Prostate gland (tissue), 2 donors: ENCODE measurements around the gene SH3BP4. TPM values are rescaled to one million over a fixed set of nuclear protein-coding genes. Genes with fewer than 3 reads are reported as not detected.

ENCODE experiments used
- DNase-seq: peaks from one replicate; pipeline ENCODE4 v3.0.0-alpha.2; 2019; ENCODE audit warnings: low spot score
- H3K27ac ChIP-seq, 2 donors: fragments of 200-600 bp; sonication (generic); 2 replicates each; pipeline ENCODE4 v1.5.1; 2017 to 2019
- H3K27me3 ChIP-seq: fragments of 200-600 bp; sonication (generic); replicated peaks from 2 replicates; pipeline ENCODE4 v1.5.1; 2019; ENCODE audit not compliant: insufficient read depth
- H3K36me3 ChIP-seq, 2 donors: fragments of 200-600 bp; sonication (generic); 1 replicate in 1 of 2; 2 replicates in 1 of 2; pipeline versions ENCODE4 v1.5.1 to v1.8.1; 2017 to 2019
- H3K4me1 ChIP-seq: fragments of 200-600 bp; sonication (generic); replicated peaks from 2 replicates; pipeline ENCODE4 v1.5.1; 2019
- H3K4me3 ChIP-seq, 2 donors: fragments of 200-600 bp; sonication (generic); 2 replicates each; pipeline ENCODE4 v1.5.1; 2017 to 2019
- H3K9me3 ChIP-seq: fragments of 200-600 bp; sonication (generic); 2 replicates; pipeline ENCODE4 v1.5.1; 2017
- POLR2A ChIP-seq: fragments of 450-650 bp; IDR thresholded peaks from one replicate; pipeline ENCODE4 v1.6.1; 2016; ENCODE audit warnings: antibody characterized with exemption, mild to moderate bottlenecking
- POLR2AphosphoS5 ChIP-seq: sonication (generic); formaldehyde crosslinking; IDR thresholded peaks from one replicate; pipeline ENCODE4 v1.6.1; 2017; ENCODE audit warnings: antibody characterized with exemption
- WGBS: methylation state at CpG from one replicate; pipeline ENCODE4 v1.1.5; 2018; 5-methylcytosine and 5-hydroxymethylcytosine counted together
- intact Hi-C: fragments of 100-400 bp; cut with DNase I; formaldehyde crosslinking; loops from one replicate; pipeline ENCODE4 v1.14.2; 2022
- total RNA-seq, 2 donors: library from RNA; depleted of rRNA; stranded (reverse); fragments of >200 nt; gene quantifications; one replicate each; pipeline ENCODE4 v1.1.0, GENCODE V29; 2016
- TF ChIP-seq, protein P1 (sequence below), 4 experiments: fragments of 200-600 bp in 2 of 4; fragments of 450-650 bp in 2 of 4; sonication (generic) in 2 of 4; IDR thresholded peaks; 1 replicate in 3 of 4; 2 replicates in 1 of 4; pipeline ENCODE4 v1.5.1; 2016 to 2019; ENCODE audit warnings: antibody characterized with exemption in 4 of 4, mild to moderate bottlenecking in 2 of 4, moderate library complexity in 2 of 4

The SH3BP4 gene, protein sequence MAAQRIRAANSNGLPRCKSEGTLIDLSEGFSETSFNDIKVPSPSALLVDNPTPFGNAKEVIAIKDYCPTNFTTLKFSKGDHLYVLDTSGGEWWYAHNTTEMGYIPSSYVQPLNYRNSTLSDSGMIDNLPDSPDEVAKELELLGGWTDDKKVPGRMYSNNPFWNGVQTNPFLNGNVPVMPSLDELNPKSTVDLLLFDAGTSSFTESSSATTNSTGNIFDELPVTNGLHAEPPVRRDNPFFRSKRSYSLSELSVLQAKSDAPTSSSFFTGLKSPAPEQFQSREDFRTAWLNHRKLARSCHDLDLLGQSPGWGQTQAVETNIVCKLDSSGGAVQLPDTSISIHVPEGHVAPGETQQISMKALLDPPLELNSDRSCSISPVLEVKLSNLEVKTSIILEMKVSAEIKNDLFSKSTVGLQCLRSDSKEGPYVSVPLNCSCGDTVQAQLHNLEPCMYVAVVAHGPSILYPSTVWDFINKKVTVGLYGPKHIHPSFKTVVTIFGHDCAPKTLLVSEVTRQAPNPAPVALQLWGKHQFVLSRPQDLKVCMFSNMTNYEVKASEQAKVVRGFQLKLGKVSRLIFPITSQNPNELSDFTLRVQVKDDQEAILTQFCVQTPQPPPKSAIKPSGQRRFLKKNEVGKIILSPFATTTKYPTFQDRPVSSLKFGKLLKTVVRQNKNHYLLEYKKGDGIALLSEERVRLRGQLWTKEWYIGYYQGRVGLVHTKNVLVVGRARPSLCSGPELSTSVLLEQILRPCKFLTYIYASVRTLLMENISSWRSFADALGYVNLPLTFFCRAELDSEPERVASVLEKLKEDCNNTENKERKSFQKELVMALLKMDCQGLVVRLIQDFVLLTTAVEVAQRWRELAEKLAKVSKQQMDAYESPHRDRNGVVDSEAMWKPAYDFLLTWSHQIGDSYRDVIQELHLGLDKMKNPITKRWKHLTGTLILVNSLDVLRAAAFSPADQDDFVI
- 100 to 1,000 TPM in 1 of 2 donors, 10 to 100 TPM in 1; 86.7 to 134 TPM for total RNA-seq

DNA sequence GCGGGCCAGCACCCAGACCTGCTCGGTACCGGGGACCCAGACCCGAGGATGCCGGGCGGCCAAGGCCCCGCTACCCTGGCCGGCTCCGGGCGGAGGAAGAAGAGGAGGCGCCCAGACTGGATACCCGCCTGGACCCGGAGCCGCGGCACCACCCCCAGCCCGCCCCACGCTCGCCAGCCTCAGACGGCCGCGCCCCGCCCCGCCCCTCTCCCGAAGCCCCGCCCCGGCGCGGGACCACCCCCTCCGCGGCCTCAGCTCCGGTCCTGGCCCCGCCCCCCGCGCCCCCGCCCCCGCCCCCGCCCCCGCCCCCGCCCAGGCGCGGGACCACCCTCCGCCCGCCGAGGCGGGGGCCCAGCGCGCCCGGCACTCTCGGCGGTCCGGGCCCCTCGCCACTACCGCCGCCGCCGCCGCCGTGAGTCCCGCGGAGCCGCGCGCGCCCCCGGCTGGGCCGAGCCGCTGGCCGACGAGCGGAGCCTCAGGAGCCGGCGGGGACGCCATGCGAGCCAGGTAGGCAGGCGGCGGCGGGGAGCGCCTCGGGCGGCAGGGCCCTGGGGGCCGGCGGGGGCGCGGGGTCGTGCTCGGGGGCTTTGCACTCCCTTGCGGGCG lies at the start of gene SH3BP4:
TSS of gene SH3BP4 (plus strand) at position 354 of the 606 bp plus-strand sequence. CDS start 82,986 bp downstream, outside the sequence.
- TF ChIP-seq POLR2A: peak; percentile 50
- TF ChIP-seq, protein P1, sequence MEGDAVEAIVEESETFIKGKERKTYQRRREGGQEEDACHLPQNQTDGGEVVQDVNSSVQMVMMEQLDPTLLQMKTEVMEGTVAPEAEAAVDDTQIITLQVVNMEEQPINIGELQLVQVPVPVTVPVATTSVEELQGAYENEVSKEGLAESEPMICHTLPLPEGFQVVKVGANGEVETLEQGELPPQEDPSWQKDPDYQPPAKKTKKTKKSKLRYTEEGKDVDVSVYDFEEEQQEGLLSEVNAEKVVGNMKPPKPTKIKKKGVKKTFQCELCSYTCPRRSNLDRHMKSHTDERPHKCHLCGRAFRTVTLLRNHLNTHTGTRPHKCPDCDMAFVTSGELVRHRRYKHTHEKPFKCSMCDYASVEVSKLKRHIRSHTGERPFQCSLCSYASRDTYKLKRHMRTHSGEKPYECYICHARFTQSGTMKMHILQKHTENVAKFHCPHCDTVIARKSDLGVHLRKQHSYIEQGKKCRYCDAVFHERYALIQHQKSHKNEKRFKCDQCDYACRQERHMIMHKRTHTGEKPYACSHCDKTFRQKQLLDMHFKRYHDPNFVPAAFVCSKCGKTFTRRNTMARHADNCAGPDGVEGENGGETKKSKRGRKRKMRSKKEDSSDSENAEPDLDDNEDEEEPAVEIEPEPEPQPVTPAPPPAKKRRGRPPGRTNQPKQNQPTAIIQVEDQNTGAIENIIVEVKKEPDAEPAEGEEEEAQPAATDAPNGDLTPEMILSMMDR (IDR thresholded peaks at IDR 0.05): no peak
- no peak for TF ChIP-seq POLR2AphosphoS5
- no peaks in the 10 kb centered on the region for H3K4me1 ChIP-seq
- intact Hi-C loops: no loop called here
- no peaks in the 10 kb centered on the region for H3K36me3 ChIP-seq
- H3K27ac ChIP-seq: peak within 1 kb of the TSS; percentile 89 to 95
- H3K27me3 ChIP-seq: no peaks in the 10 kb centered on the region
- H3K4me3 ChIP-seq: peak within 1 kb of the TSS; percentile 62 to 92
- DNase-seq: peak; percentile 92
- H3K9me3 ChIP-seq: no peaks in the 10 kb centered on the region
- 0% methylated on average over 35 of the region's 88 CpGs for WGBS

DNA sequence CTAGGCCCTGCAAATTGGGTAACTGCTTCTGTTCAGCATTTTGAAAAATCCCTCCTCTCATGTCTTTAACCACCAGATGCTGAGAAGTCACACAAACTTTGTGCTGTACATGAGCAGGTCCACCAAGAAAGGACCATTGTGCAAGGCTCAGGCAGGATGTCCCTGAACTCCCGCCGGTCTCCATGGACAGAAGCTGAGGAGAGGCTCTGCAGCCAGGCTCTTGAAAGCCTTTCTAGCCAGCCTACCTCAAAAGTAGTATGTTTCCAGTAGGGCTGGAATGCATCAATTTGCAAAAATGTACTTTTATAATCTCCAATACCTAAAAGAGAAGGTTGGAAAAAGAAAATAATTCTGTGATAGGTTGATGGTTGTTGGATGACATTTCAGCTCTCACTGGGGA lies 47.0 kb upstream of the SH3BP4 start:
- TF ChIP-seq POLR2AphosphoS5 (no peak), POLR2A (no peak)
- TF ChIP-seq, protein P1 (IDR thresholded peaks at IDR 0.05): no peak
- Histone ChIP-seq H3K27me3 (no peaks in the 10 kb centered on the region), H3K9me3 (no peaks in the 10 kb centered on the region), H3K4me3 (no peak overlapping the region), H3K4me1 (no peaks in the 10 kb centered on the region), H3K27ac (no peak overlapping the region), H3K36me3 (no peaks in the 10 kb centered on the region)
- intact Hi-C loops: no loop called here
- no peak for DNase-seq
- 93% methylated on average over 2 of the region's 2 CpGs for WGBS

DNA sequence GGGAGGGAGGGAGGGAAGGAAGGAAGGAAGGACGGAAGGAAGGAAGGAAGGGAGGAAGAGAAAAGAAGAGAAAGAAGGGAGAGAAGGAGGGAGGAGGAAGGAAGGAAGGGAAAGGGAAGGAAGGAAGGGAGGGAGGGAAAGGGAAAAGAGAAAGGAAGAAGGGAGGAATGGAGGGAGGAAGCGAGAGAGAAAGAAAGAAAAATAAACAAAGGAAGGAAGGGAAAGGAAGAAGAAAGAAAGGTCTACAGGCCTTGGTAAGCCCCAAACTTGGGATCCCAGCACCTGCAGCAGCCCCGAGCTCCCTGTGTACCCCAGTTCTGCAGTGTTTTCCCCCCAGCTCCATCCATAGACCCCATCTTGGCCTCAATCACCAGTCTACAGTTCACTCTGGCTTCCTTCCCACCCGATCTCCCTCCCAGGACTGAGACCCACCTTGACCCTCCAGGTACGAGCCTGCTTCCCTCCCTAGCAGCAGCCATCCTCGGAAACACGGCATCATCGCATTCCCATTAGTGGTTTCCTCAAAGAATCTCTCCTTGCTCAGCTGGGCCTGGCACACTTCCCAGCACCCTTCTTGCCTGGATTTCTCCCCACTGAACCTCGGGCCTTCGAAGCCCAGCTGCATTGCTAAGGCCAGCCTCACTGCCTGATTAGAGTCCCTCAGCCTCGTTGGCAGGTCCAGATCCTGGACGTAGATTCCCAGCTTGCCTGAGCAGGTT lies 46.1 kb upstream of the SH3BP4 start:
- intact Hi-C loops: no loop called here
- Histone ChIP-seq H3K27me3 (no peaks in the 10 kb centered on the region), H3K36me3 (no peaks in the 10 kb centered on the region), H3K4me1 (no peaks in the 10 kb centered on the region), H3K4me3 (no peak overlapping the region), H3K9me3 (no peaks in the 10 kb centered on the region), H3K27ac (no peak overlapping the region)
- no peak for TF ChIP-seq POLR2AphosphoS5
- TF ChIP-seq, protein P1 (IDR thresholded peaks at IDR 0.05): no peak
- no peak for DNase-seq
- WGBS: 72% methylated on average over 12 of the region's 12 CpGs

DNA sequence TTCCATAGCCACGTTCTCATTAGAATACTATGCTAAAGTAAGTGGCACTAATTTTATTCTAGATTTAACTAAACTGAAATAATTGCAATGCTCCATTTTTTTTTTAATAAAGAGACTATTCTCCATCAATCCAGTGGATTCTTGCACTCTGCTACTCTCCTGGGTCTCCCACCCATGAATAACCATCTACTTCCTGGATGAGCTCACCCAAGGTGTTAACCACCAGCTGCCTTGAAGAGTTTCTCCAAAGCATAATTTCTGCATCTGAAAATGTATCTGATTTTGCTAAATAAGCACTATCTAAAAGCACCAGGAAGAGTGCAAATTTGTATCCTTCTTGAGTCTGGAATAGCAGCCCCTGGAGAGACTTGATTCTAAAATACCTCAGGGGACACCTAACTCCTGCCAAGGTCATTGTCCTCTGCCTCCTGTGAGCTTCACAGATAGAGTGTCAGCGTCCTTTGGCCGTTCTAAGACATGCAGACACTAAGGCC lies 41.6 kb upstream of the SH3BP4 start:
- no peak for TF ChIP-seq POLR2A
- TF ChIP-seq, protein P1 (IDR thresholded peaks at IDR 0.05): no peak
- no peak for TF ChIP-seq POLR2AphosphoS5
- DNase-seq: no peak
- no peak overlapping the region for H3K4me3 ChIP-seq
- H3K4me1 ChIP-seq: no peaks in the 10 kb centered on the region
- H3K36me3 ChIP-seq: no peaks in the 10 kb centered on the region
- H3K27me3 ChIP-seq: no peaks in the 10 kb centered on the region
- H3K27ac ChIP-seq: no peak overlapping the region
- H3K9me3 ChIP-seq: no peaks in the 10 kb centered on the region
- intact Hi-C loops: no loop called here
- 79% methylated on average over 3 of the region's 3 CpGs for WGBS
